Measurements from ENCODE around the gene VARS2.
"Not testable (repeated sequence)": the region's sequence is repeated elsewhere in the genome, so short reads cannot be mapped to it uniquely, and the experiment has no call there.

The VARS2 gene

DNA sequence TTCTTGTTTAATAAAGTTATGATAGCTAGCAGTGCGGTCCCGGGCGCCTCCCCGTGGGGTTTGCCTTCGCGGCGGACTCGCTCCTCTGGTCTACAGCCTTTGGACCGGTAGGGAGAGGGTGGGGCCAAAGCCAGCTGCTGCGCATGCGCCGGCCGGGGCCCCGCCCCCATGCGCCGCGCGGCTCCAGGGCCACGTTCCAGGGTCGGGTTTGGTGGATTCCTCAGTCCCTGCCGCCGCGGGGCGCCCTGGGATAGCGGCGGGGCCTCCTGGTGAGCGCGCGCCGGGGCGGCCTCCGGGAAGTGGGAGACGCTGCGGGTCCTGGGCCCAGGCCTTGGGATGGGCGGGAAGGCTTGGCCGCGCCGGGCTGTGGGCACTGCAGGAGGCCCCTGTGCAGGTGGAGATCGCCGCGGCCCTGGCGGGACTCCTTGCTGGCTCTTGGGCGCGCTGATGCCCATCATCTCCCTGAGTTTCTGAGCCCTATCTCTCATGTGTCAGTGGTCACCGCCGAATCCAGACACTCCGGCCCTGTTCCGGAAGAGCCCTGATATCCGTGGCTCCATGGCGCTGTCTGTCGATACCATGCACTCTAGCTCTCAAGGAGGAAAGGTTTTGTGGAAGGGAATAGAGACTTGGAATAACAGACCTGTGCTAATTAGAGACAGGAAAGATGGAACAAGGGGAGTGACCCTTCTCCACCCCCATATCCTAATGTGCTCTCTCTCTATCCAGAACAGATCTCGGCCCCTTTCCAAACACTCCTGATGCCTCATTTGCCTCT lies at the start of gene VARS2:
Gene VARS2, plus strand, starts transcription at position 163 of the 778 bp plus-strand sequence. Its CDS starts 599 bp downstream, at position 762.
- DNase-seq: peak; percentile 91

DNA sequence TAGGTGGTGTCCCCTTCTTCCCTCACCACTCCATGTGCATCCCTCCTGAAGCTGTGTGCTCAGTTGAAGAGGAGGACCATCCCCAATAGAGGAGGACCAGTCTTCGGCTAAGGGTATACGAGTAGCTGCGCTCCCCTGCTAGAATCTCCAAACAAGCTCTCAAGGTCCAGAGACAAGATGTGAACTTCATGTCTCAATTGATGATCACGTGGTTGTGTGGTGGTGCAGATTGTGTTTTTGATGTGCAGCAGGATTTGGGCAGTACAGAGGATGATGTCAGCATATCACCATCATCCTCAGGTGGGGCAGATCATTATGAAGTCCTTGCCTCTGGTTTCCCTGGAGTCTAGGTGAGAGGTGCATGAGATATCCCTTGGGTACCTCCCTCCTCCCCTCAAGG lies 49.7 kb upstream of the VARS2 start:
- DNase-seq: no peak

DNA sequence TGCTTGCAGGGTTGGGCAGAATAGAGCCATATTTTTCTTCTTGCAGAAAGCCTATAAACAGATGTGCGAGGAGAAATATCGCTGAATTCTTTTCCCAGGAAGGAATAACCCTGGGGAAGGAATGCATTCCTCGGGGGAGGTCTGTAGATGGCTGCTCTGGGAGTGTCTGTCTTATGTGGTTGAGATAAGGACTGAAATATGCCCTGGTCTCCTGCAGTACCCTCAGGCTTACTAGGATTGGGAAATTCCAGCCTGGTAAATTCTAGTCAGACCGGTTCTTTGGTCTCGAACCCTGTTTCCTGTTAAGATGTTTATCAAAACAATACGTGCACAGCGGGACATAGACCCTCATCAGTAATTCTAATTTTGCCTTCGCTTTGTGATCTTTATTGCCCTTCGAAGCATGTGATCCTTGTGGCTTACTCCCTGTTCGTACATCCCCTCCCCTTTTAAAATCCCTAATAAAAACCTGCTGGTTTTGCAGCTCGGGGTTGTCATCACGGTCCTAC lies 44.7 kb upstream of the VARS2 start:
- DNase-seq: not testable (repeated sequence)

DNA sequence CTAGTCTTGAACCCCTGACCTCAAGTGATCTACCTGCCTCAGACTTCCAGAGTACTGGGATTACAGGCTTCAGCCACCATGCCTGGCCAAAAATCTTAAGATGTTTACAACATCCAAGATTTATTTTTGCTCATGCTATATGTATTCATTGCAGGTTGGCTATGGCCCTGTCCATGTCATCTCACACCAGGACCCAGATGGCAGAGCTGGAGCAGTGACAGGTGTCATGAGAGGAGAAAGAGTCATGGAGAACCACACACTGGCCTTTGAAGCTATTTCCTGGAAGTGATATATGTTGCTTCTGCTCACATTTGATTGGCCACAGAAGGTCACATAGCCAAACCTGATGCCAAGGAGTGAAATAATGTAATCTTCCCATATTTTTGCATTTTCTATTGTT lies 43.5 kb upstream of the VARS2 start:
- DNase-seq: no peak

DNA sequence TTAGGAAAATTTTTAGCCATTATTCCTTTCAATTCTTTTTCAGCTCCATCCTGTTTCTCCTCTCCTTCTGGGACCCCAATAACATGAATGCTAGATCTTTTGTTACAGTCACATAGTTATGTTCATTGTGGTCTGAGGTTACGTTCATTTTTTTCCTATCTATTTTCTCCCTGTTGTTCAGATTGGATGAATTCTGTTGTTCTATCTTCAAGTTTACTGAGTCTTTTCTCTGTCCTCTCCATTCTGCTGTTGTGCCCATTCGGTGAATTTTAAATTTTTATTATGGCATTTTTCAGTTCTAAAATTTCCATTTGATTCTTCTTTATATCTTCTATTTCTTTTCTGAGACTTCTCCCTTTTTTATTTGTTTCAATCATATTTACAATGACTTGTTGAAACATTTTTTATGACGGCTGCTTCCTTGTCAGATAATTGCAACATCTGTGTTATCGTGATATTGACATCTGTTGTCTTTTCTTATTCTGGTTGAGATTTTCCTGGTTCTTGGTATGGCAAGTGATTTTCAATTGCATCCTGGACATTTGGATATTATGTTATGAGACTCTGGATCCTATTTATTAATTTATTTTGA lies 42.4 kb upstream of the VARS2 start:
- DNase-seq: no peak

DNA sequence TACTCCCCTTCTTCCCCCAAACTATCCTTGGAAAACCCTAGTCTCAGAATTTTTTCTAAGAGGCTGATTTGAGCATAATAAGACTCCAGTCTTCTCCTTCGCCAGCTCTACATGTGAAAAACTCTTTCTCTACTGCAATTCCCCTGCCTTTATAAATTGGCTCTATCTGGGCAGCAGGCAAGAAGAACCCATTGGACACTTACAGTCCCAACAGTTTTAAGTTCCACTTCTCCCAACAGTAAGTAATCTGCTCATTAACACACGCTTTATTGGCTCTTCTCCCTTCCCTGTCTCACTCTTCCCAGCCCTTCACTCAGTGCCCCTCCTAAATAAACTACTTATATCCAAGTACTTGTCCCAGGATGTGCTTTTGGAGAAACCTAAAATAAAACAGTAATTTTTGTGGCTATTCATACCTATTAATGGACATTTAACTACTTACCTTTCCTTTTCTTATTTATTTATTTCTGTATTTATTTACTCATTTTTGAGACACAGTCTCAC lies 40.8 kb upstream of the VARS2 start:
- no peak for DNase-seq

DNA sequence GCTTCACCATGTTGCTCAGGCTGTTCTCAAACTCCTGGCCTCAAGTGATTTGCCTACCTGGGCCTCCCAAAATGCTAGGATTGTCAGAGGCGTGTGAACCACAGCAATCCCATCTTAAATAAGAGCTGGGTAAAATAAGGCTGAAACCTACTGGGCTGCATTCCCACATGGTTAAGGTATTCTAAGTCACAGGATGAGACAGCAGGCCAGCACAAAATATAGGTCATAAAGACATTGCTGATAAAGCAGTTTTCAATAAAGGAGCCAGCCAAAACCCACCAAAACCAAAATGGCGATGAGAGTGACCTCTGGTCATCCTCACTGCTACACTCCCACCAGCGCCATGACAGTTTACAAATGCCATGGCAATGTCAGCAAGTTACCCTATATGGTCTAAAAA lies 40.2 kb upstream of the VARS2 start:
- DNase-seq: not testable (repeated sequence)

DNA sequence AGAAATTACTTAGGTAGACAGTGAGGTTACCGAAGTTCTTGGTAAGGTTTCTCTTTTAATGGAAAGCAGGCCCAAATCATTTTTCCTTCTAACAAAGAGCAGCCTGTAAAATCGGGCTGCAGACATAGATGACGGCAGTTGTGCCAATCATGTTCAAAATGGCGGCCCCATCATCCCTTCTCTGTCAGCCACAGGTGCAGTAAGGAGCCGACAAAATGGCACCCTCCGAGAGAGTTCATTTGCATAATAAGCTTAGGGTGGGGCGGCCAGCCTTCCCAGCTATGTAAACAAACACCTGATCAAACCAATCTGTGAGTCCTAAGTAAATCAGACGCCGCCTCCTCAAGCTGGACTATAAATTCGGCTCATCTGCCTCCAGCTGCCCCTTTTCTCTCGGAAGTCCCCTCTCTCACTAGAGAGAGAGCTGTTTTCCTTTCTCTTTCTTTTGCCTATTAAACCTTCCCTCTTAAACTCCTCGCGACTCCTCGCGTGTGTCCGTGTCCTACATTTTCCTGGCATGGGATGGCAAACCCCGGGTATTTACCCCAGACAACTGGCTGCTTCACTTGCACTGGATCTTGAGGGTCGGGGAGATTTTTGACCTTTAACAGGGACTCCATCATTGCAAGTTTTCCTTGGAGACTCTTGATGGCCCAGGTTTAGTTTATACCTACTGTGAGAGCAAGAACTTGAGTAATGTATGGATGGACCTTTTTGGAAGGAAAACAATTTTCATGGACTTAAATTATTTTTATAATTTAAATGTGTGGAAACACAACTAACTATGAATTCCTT lies 38.6 kb upstream of the VARS2 start:
- DNase-seq: peak; percentile 88

DNA sequence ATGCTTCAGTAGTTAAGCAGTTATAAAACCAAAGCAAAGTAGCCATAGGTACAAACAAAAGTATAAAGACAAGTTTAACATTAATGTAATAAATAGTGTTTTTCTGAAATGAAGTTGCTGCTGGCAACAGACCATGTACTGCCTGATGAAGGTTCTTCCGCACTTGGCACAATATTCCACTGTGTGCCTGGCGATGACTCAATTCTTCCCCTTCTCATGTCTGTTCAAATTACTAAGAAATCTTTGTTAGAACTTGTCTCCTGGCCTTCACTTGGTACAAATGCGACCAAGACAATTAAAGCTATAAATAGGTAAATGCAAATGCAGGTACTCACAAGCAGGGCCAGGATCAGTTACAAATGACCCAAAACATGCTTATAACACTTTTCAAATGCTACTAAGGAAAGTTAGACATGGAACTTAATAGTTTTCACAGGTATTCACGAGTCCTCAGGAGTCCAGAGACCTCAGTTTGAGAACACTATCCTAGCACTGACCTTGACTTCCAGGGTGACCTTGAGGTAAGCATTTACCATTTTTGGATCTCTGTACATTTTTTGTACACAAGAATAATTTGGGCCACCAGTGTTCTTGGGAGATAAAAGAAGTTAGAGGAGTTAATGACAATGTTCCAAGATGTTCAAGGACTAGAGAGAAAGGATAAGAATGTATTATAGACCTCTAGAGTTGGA lies 37.9 kb upstream of the VARS2 start:
- DNase-seq: no peak

DNA sequence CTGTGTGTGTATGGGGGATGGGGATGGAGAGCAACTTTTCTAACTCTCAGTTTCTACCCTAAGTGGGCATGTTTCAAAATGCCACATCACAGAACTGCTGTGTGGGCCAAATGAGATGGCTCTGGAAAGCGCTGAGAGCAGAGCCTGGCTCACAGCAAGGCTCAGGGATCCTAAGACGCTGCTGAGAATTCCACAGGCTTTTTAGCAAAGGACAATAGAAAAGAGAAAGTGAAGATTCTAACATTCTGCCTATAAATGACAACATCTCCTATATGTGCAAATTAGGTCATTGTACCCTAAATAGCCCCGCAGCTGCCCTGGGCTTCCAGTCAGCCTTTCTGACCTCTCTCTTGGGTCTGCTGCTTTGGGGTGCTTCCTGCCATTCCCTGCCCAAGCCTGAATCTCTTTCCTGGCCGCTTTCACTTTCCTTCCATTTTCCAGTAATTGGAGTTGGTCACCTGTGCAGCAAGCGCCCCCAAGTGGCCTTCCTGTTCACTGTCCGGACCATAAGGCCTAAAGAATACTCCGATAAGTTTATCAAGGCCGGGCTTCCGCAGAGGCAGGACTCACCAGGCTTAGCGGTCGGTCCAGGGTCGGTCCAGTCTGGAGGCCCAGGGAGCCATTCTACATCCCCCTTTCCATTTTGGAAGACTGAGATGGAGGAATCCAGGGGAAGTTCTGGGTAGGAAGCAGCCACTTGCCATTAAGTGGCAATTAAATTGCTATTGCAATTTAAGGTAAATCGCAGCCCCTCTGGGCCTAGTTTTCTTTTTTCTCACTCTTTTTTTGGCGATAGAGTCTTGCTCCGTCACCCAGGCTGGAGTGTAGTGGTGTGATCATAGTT lies 36.4 kb upstream of the VARS2 start:
- DNase-seq: peak; percentile 90

DNA sequence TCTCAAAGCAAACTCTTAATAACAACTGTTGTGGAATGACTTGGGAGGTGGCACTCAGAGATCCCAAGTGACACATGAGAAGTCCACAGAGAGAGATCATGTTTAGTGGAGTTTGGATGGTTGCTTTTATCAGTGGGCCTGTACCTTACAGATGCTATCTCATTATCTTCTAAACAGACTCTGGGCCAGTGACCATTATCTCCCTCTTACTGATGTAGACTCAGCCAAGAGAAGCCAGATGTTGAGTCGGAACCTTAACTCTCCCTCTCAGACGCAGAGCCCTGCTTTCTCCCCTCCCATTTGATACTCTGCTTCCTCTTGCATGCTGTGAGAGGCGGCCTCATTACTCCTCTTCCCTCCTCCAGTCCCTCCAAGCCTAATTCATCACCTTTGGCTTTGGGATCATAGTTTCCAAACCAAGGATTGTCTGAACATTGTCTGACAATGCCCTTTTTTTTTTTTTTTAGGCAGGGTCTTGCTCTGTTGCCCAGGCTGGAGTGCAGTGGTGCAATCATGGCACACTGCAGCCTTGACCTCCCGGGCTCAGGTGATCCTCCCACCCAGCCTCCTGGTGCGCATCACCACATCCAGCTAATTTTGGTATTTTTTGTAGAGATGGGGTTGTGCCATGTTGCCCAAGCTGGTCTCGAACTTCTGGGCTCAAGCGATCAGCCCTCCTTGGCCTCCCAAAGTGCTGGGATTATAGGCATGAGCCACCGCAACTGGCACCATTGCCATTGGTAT lies 34.2 kb upstream of the VARS2 start:
- DNase-seq: peak; percentile 21

DNA sequence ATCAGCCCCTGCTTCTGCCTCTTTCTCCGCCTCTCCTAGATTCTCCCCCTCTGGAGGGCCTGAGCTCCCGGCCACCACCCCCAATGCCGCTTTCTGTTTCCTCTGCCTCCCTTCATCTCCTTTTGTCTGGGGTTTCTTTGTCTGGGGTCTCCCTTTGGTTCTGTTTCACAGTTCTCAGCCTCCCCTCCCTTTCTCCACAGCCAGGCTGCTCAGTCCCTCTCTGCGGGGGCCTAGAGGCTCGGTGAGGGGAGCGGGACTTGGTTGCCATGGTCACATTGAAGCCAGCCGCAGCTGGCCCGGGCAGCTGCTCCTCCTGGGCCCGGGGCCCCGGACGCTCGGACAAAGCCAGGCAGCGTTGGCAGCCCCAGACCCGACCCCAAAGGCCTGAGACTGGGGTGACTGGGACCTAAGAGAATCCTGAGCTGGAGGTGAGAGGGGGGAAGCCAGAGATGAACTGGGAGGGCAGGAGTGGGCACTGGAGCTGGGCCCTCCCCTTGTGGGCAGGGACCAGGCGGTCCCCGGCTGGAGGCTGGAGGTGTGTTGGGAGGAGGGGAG lies 33.3 kb upstream of the VARS2 start:
- peak; percentile 86 for DNase-seq

DNA sequence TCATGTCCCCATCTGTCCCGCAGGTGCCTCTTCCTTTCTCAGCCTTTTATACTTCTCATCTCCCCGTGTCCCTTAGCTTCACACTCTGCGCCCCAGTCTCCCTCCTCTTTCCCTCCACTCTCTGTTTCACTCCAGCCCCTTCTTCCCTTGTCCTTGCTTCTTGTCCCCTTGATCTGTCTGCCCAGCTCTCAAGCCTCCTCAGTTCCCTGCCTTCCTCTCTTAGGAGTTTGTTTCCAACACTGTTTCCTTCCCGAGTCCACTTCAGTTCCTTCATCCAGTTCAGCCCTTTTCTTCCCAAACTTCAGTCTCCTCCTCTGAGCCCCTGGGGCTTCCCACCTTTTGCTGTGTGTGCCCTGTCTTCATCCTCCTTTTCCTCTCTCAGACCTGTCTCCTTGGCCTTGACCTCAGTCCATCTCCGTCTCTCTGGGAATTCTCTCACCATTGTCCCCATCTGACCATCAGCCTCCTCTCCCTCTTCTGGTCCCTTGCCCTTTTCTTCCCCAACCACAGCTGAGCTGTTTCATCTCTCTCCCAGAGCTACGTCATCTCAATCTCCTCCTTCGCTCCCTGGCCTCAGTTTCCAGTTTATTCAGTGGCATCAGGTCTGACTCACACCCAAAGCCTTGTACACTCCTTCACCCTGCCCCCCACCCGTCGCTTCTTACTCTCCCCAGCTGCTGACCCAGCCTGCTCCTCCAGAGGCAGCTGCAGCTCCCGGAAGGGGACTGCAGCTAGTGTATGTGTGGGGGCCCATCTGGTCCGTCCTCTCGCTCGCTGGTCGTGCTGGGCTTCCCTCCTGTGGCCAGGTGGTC lies 32.4 kb upstream of the VARS2 start:
- peak; percentile 42 for DNase-seq

DNA sequence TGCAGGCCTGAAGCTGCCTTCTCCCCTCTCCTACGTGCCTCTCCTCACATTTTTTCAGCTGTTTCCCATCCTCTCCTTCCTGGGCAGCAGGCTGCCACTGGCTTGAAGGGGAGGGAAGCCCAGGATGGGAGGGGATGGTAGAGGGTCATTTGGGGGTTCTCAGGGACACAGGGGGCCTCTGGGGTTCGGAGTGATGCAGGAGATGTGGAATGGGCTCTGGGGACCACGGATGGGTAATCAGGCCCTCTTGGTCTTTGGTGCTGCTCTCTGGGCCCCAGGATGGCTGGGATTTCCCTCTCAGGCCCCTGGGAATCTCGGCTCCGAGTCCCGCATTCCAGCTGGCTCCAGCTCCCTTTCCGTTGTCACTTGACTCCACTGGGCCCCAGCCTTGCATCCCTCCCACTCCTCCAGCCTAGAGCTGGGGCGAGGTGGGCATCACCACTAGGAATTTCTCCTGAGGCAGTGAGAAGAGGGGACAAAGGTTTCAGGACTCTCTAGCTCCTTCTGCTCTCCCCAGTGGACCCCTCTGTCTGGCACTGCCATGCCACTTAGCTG lies 31.8 kb upstream of the VARS2 start:
- DNase-seq: peak; percentile 62

DNA sequence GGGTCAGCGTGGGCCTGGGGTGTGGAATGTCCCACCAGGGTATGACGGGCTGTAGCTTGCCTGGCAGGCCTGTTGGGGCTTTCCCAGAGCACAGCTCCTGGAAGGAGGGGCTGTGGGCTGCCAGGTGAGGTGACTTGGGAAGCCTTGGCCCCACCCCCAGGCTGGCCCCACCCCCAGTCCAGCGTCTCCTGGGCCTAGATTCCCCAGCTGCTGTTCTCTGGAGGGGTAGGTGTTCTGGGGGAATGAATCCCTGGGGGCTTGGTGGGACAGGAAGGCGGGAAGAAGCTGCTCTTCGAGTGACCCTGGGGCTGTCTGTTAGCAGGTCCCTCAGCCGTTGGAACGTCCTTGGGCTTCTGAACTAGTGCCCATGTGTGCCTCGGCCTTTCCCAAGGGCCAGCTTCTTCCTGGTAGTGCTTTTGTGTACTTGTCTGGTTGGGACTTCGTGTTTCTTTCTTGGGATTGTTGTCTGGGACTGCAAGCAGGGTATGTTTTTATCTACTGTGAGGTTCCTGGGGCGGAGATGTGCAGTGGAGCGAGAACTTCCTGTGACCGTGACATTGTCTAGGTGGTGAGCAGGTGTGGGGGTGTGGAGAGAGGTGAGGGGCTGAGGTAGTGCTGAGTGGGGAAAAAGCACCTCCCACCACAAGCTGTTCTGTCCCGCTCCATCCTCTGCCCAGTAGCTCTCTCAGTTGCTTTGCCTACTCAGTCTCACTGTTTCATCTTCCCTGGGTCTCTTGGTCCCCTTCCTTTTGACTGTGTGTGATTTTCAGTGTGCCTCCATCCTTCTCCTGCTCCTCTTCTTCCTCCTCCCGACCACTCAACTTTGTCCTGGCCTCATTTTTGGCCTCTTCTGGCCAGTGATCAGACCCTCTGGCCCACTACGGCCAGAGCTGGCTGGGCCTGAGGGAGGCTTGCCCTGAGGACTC lies 31.0 kb upstream of the VARS2 start:
- peak; percentile 91 for DNase-seq

DNA sequence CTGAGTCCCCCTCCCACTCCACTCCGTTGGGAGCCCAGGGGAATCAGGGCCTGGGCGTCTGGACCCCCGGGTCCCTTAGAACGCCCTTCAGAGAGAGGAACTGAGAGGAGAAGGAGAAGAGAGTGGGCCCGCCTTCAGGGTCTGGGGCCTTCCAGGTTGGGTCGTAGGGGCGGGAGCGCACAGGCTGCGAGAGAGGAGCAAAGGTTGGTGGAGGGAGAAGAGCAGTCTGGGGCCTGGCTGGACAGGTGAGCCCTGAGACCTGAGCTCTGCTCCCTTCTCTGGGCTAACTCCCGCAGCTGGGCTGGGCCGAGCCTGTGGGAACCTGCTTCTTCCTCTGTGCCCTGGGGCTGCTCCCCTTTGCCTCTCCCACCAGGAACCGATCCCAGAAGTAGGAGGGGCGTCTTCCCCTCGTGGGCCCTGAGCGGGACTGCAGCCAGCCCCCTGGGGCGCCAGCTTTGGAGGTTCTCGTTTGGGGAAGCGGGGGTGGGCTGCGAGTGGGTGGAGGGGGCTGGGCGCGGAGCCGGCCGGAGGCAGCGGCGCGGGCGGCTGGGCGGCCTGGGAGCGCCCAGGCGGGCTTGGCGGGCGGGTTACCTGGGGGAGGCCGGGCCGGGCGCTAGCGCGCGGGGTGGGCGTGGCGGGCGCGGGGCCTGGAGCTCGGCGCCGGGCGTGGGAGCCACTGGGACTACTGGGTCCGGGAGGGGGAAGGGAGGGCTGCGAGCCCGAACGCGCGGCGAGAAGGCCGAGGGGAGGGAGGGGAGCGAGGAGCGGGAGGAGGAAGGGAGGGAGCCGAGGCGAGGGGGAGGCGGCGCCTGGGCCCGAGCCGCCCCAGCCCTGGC lies 30.1 kb upstream of the VARS2 start, which contains the start of gene DDR1:
Gene DDR1, plus strand, starts transcription at position 835 of the 836 bp plus-strand sequence. CDS start 4,211 bp downstream, outside the sequence.
- DNase-seq: peak; percentile 88

All from NCI-H69 (cell line).